Uterus (tissue), 2 donors: Measurements from ENCODE around the gene U2SURP.

Source experiments
- CTCF ChIP-seq, 4 experiments: fragments of 200-600 bp in 2 of 4; fragments of 450-650 bp in 2 of 4; sonication (generic) in 2 of 4; IDR thresholded peaks; one replicate each; pipeline ENCODE4 v1.5.1; 2016 to 2019; ENCODE audit warnings: antibody characterized with exemption in 4 of 4, mild to moderate bottlenecking in 2 of 4, moderate library complexity in 1 of 4
- POLR2A ChIP-seq, 2 donors: fragments of 450-650 bp; IDR thresholded peaks; one replicate each; pipeline ENCODE4 v1.6.1; 2016; ENCODE audit warnings: antibody characterized with exemption in 2 of 2, mild to moderate bottlenecking in 1 of 2, moderate library complexity in 1 of 2

GRCh38 chr3:142953443-142953842 lies 47.9 kb upstream of the U2SURP start:
- no peak for TF ChIP-seq CTCF (IDR thresholded peaks at IDR 0.05)
- no peak for TF ChIP-seq POLR2A (IDR thresholded peaks at IDR 0.05)
